Measurements from ENCODE around the gene ZNF426. TPM values are rescaled to one million over a fixed set of nuclear protein-coding genes. Genes with fewer than 3 reads are reported as not detected.
"Not testable (repeated sequence)": the region's sequence is repeated elsewhere in the genome, so short reads cannot be mapped to it uniquely, and the experiment has no call there.

ZNF426 gene
- total RNA-seq (2014; rRNA removed; shearing (Covaris generic)), result 11.4 and 11.6 TPM in 2 replicates
- 3.3 and 4.6 TPM in 2 replicates for polyA plus RNA-seq (2015; cell fraction: cytosol; rRNA removed)
- polyA plus RNA-seq (2015; cell fraction: nucleus; rRNA removed), result 3.6 and 4.7 TPM in 2 replicates

GRCh38 chr19:9538183-9539058 lies at the start of gene ZNF426:
TSS of gene ZNF426 (minus strand) at chr19:9538645. CDS start at chr19:9536232, 2,413 bp downstream.
- in situ Hi-C loops (cut with HindIII; ENCODE audit: low pct_unique_long_range_greater_than_20kb, low sequenced_read_pairs), result no loop called here
- peak; percentile 82 for DNase-seq (ENCODE audit: low read depth, low spot score)

GRCh38 chr19:9586764-9587163 lies 48.3 kb upstream of the ZNF426 start:
- in situ Hi-C loops (cut with HindIII; ENCODE audit: low pct_unique_long_range_greater_than_20kb, low sequenced_read_pairs), result no loop called here
- peak; percentile 70 for DNase-seq (ENCODE audit: low read depth, low spot score)

GRCh38 chr19:9584073-9584833 lies 45.8 kb upstream of the ZNF426 start, which contains the start of gene ZNF121:
TSS of gene ZNF121 (minus strand) at chr19:9584504. CDS start at chr19:9568097, 16,407 bp downstream.
- in situ Hi-C loops (cut with HindIII; ENCODE audit: low pct_unique_long_range_greater_than_20kb, low sequenced_read_pairs), result no loop called here
- peak; percentile 66 for DNase-seq (ENCODE audit: low read depth, low spot score)

DNA sequence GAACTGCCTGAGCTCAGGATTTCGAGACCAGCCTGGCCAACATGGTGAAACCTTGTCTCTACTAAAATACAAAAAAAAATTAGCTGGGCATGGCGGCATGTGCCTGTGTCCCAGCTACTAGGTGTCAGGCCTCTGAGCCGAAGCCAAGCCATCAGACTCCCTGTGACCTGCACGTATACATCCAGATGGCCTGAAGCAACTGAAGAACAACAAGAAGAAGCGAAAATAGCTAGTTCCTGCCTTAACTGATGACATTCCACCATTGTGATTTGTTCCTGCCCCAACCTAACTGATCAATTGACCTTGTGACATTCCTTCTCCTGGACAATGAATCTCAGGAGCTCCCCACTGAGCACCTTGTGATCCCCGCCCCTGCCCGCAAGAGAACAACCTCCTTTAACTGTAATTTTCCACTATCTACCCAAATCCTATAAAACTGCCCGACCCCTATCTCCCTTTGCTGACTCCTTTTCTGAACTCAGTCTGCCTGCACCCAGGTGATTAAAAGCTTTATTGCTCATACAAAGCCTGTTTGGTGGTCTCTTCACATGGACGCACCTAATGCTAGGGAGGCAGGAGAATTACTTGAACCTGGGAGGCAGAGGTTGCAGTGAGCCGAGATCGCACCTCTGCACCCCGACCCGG lies 43.8 kb upstream of the ZNF426 start:
- DNase-seq (ENCODE audit: low read depth, low spot score); in situ Hi-C loops (cut with HindIII; ENCODE audit: low pct_unique_long_range_greater_than_20kb, low sequenced_read_pairs): not testable (repeated sequence)

- in situ Hi-C loops (cut with HindIII; ENCODE audit: low pct_unique_long_range_greater_than_20kb, low sequenced_read_pairs), result no loop called here
Observed at GRCh38 chr19:9580728-9581127, 42.3 kb upstream of the ZNF426 start.

GRCh38 chr19:9570255-9570654 lies 31.8 kb upstream of the ZNF426 start:
- in situ Hi-C loops (cut with HindIII; ENCODE audit: low pct_unique_long_range_greater_than_20kb, low sequenced_read_pairs), result no loop called here
- no peak for DNase-seq (ENCODE audit: low read depth, low spot score)

More at GRCh38 chr19:9580728-9581127, 42.3 kb upstream of the ZNF426 start:
- no peak for DNase-seq (ENCODE audit: low read depth, low spot score)

GRCh38 chr19:9566729-9567128 lies 28.3 kb upstream of the ZNF426 start:
- DNase-seq (ENCODE audit: low read depth, low spot score), result no peak
- in situ Hi-C loops (cut with HindIII; ENCODE audit: low pct_unique_long_range_greater_than_20kb, low sequenced_read_pairs), result no loop called here

- in situ Hi-C loops (cut with HindIII; ENCODE audit: low pct_unique_long_range_greater_than_20kb, low sequenced_read_pairs), result no loop called here
- no peak for DNase-seq (ENCODE audit: low read depth, low spot score)
Observed at GRCh38 chr19:9565900-9566705, 27.7 kb upstream of the ZNF426 start.

- in situ Hi-C loops (cut with HindIII; ENCODE audit: low pct_unique_long_range_greater_than_20kb, low sequenced_read_pairs), result no loop called here
- DNase-seq (ENCODE audit: low read depth, low spot score), result no peak
Observed at GRCh38 chr19:9552536-9553274, 14.3 kb upstream of the ZNF426 start.

DNA sequence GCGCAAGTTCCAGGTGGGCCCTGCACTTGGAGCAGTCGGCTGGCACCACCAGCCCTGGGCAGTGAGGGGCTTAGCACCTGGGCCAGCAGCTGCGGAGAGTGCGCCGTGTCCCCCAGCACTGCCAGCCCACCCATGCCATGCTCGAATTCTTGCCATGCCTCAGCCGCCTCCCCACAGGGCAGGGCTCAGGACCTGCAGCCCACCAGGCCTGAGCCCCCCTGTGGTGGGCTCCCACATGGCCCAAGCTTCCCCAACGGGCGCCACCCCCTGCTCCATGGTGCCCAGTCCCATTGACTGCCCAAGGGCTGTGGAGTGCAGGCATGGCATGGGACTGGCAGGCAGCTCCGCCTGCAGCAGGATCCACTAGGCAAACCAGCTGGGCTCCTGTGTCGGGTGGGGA lies 9.4 kb upstream of the ZNF426 start:
- in situ Hi-C loops (cut with HindIII; ENCODE audit: low pct_unique_long_range_greater_than_20kb, low sequenced_read_pairs), result no loop called here
- no peak for DNase-seq (ENCODE audit: low read depth, low spot score)

DNA sequence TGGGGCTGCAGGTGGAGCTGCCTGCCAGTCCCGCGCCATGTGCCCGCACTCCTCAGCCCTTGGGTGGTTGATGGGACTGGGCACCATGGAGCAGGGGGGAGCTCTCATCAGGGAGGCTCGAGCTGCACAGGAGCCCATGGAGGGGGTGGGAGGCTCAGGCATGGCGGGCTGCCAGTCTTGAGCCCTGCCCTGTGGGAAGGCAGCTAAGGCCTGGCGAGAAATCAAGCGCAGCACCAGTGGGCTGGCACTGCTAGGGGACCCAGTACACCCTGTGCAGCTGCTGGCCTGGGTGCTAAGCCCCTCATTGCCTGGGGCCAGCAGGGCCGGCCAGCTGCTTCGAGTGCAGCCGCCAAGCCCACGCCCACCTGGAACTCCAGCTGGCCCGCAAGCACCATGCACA lies 2.8 kb upstream of the ZNF426 start:
- in situ Hi-C loops (cut with HindIII; ENCODE audit: low pct_unique_long_range_greater_than_20kb, low sequenced_read_pairs); DNase-seq (ENCODE audit: low read depth, low spot score): not testable (repeated sequence)

DNA sequence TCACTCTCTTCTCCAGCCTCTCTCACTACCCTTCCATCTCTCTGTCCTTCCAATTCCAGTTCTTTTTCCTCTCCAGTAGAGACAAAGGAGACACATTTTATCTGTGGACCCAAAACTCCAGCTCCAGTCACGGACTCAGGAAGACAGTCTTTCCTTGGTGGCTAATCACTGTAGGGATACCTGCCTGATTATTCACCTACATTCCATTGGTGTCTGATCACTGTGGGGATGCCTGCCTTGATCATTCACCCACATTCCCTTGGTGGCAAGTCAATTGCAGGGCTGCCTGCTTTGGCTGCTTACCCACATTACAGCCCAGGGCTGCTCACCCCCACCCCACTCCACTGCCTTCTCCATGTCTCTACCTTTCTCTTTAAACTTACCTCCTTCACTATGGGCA lies 1.5 kb upstream of the ZNF426 start:
- DNase-seq (ENCODE audit: low read depth, low spot score); in situ Hi-C loops (cut with HindIII; ENCODE audit: low pct_unique_long_range_greater_than_20kb, low sequenced_read_pairs): not testable (repeated sequence)

DNA sequence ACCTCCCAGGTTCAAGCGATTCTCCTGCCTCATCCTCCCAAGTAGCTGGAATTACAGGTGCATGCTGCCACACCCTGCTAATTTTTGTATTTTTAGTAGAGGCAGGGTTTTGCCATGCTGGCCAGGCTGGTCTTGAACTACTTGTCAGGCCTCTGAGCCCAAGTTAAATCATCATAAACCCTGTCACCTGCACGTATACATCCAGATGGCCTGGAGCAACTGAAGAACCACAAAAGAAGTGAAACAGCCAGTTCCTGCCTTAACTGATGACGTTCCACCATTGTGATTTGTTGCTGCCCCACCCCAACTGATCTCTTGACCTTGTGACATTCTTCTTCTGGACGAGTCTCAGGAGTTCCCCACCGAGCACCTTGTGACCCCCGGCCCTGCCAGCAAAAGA lies 756 bp upstream of the ZNF426 start:
- in situ Hi-C loops (cut with HindIII; ENCODE audit: low pct_unique_long_range_greater_than_20kb, low sequenced_read_pairs), result not testable (repeated sequence)

DNA sequence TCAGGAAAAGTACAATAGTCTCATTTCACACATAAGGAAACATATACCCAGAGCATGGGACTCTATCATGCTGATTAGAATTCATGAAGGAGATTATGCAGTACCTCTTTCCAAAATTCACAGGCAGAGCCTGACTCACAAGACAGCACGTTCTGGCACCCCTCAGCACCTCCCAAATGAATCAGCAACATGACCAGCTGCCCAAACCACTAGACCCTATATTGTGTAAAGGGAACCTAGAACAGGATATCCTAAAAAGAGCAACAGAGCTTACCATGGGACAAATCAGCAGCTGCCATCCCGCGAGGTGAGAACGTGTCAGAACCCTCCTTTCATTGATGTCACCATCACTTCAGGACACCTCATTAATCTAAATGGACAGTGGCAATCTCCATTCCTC lies 2.5 kb downstream of the ZNF426 start:
- in situ Hi-C loops (cut with HindIII; ENCODE audit: low pct_unique_long_range_greater_than_20kb, low sequenced_read_pairs), result no loop called here
- no peak for DNase-seq (ENCODE audit: low read depth, low spot score)

More for the DNA sequence above, 756 bp upstream of the ZNF426 start:
- DNase-seq (ENCODE audit: low read depth, low spot score), result not testable (repeated sequence)

DNA sequence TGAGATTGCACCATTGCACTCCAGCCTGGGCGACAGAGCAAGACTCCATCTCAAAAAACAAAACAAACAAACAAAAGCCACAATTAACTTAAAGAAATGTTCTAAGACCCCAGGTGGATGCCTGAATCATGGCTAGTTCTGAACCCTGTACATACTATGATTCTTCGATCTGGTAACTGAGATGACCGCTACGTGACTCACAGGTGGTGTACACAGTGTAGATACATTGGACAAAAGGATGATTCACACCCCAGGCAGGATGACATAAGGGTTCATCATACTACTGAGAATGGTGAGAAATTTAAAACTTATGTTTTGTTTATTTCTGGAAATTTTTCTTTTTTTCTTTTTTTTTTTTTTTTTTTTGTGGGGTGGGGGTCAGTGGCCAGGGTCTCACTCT lies 6.5 kb downstream of the ZNF426 start:
- no peak for DNase-seq (ENCODE audit: low read depth, low spot score)
- in situ Hi-C loops (cut with HindIII; ENCODE audit: low pct_unique_long_range_greater_than_20kb, low sequenced_read_pairs), result no loop called here

DNA sequence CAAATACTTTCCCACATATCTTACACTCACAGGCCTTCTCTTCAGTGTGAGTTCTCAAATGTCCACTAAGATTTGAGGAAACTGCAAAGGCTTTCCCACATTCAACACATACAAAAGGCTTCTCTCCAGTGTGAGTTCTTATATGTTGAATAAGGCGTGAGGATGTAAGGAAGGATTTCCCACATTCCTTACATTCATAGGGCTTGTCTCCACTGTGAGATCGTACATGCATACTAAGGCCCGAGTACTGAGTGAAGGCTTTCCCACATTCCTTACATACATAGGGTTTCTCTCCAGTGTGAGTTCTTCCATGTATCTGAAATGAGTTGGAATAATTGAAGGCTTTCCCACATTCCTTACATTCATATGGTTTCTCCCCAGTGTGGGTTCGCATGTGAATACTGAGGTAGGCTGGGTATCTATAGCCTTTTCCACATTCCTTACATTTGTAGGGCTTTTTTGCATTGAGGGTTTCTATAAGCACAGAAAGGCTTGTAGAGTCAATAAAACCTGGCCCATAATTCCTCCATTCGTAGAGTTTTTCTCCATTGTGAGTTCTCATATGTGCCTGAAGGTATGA lies 9.6 kb downstream of the ZNF426 start:
- in situ Hi-C loops (cut with HindIII; ENCODE audit: low pct_unique_long_range_greater_than_20kb, low sequenced_read_pairs), result no loop called here
- DNase-seq (ENCODE audit: low read depth, low spot score), result no peak

All from SK-MEL-5 (cell line).